ENCODE measurements around the gene CYSRT1. TPM values are rescaled to one million over a fixed set of nuclear protein-coding genes. Genes with fewer than 3 reads are reported as not detected.

Gene CYSRT1
- total RNA-seq, 1 donor from 2014 or later: 0.50 TPM

- Mint-ChIP-seq H3K27me3 (ENCODE audit: low read depth) (no peaks in the 10 kb centered on the region), H3K4me3 (ENCODE audit: low read depth) (no peak overlapping the region), H3K4me1 (ENCODE audit: low read depth) (peaks cover 13% of the 10 kb centered on the region), H3K36me3 (ENCODE audit: low read depth) (peaks cover 13% of the 10 kb centered on the region), H3K27ac (no peak overlapping the region), H3K9me3 (no peaks in the 10 kb centered on the region)
- intact Hi-C loops (cut with micrococcal nuclease): no loop called here
- no peak for DNase-seq (ENCODE audit: low spot score)
These were observed 32.1 kb upstream of the CYSRT1 start for GRCh38 chr9:137192859-137193258.

DNA sequence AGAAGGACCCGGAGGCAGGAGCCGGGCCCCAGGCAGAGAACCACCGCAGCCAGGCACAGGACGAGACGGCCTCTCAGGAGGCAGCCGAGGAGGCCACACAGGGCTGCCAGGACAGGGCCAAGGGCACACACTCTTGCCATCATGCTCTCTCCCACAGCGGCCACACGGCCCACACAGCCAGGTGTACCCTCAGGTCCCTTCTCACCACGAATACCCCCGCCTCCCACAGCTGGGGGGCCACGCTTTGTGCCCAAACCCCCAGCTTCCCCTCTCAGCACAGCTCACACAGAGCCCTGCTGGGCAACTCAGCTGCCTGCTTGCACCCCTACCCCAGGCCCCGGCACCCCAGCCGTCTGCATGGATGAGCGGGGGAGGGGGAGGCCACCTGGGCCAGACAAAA is 31.2 kb upstream of the CYSRT1 start:
- no peak for DNase-seq (ENCODE audit: low spot score)
- Mint-ChIP-seq H3K4me3 (ENCODE audit: low read depth) (no peak overlapping the region), H3K27ac (no peak overlapping the region), H3K27me3 (ENCODE audit: low read depth) (no peaks in the 10 kb centered on the region), H3K9me3 (no peaks in the 10 kb centered on the region), H3K4me1 (ENCODE audit: low read depth) (peaks cover 13% of the 10 kb centered on the region), H3K36me3 (ENCODE audit: low read depth) (peaks cover 13% of the 10 kb centered on the region)
- intact Hi-C loops (cut with micrococcal nuclease): no loop called here

DNA sequence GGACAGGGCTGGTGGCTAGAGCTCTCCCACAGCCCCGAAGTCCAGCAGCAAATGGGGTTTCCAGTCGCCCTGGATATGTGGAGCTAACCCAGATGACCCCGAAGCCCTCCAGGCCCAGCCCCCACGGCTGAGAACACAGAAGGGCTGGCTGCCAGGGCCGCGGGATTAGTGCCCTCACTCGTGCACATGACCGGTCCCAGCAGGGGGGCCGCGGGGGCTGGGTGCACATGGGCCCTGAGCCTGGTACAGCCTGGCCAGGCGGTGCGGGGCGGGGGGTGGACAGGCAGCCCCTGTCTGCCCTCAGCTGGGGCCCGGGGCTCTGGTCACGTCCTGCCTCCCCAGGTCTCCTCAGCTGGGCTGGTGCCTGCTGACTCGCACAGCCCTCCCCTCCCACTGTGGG is 30.6 kb upstream of the CYSRT1 start:
- intact Hi-C loops (cut with micrococcal nuclease): no loop called here
- Mint-ChIP-seq H3K36me3 (ENCODE audit: low read depth) (peaks cover 9% of the 10 kb centered on the region), H3K9me3 (no peaks in the 10 kb centered on the region), H3K27ac (no peak overlapping the region), H3K4me1 (ENCODE audit: low read depth) (peaks cover 8% of the 10 kb centered on the region), H3K27me3 (ENCODE audit: low read depth) (no peaks in the 10 kb centered on the region), H3K4me3 (ENCODE audit: low read depth) (no peak overlapping the region)
- no peak for DNase-seq (ENCODE audit: low spot score)

DNA sequence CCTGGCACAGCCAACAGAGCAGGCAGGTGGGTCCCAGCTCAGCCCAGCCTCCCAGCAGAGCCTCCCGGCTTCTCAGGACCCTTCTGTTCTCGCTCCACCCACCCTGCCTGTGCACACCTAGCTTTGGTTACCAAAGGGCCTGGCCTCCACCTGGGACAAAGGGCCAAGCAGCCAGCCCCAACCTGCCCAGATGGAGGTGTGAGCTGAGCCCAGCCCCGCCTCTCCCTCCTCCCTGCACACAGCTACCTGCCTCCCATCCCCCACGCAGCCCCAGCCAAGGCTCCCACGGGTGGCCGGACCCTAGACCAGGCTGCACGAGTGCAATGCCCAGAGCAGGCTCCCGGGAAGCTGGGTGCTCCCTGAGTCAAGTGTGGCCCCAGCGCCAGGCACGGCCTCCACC is 30.1 kb upstream of the CYSRT1 start:
- intact Hi-C loops (cut with micrococcal nuclease): no loop called here
- Mint-ChIP-seq H3K4me1 (ENCODE audit: low read depth) (peaks cover 10% of the 10 kb centered on the region), H3K9me3 (no peaks in the 10 kb centered on the region), H3K27me3 (ENCODE audit: low read depth) (no peaks in the 10 kb centered on the region), H3K27ac (no peak overlapping the region), H3K36me3 (ENCODE audit: low read depth) (peaks cover 9% of the 10 kb centered on the region), H3K4me3 (ENCODE audit: low read depth) (no peak overlapping the region)
- no peak for DNase-seq (ENCODE audit: low spot score)

- Mint-ChIP-seq H3K27ac (no peak overlapping the region), H3K4me1 (ENCODE audit: low read depth) (peaks cover 7% of the 10 kb centered on the region), H3K36me3 (ENCODE audit: low read depth) (peaks cover 6% of the 10 kb centered on the region), H3K27me3 (ENCODE audit: low read depth) (no peaks in the 10 kb centered on the region), H3K4me3 (ENCODE audit: low read depth) (no peak overlapping the region), H3K9me3 (no peaks in the 10 kb centered on the region)
- no peak for DNase-seq (ENCODE audit: low spot score)
- intact Hi-C loops (cut with micrococcal nuclease): no loop called here
These were observed 29.3 kb upstream of the CYSRT1 start for GRCh38 chr9:137195525-137196220.

DNA sequence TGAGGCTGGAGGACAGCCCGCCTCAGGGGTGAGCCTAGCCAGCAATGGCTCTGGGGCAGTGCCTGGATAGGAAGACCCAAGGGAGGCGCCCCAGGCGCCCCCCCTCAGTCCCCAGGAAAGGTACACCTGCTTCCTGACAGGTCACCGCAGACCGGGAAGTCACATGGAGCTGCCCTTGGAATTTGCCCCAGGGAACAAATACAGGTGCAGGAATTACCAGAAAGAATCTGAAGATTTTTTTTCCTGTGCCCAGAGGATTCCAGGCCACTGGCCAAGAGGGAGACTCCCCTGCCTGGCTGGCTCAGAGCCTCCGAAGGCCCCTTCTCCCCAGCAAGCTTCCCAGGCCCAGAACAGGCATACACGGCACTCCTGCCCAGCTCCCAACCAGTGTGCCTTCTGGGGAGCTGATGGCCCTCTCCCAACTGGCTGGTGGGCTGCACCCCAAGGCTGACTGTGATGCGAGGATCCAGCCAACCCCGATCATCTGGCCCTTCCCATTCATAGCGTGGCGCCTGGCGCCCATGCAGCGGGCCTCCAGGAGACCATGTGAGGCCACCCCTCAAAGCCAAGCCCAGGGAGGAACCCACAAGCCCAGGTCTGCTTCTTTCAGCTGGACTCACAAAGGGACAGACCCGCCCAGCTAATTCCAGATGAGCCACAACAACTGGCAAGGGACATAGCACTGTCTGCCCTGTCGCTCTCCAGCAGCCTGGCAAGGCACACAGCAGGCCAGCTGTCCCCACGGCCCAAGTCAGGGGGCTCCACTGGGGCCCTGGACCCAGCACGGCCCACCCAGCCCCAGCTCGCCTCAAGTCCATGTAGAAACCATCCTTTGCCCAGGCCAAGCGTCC is 26.7 kb upstream of the CYSRT1 start:
- H3K27me3 Mint-ChIP-seq (ENCODE audit: low read depth): no peaks in the 10 kb centered on the region
- peaks cover 11% of the 10 kb centered on the region for H3K4me1 Mint-ChIP-seq (ENCODE audit: low read depth)

DNA sequence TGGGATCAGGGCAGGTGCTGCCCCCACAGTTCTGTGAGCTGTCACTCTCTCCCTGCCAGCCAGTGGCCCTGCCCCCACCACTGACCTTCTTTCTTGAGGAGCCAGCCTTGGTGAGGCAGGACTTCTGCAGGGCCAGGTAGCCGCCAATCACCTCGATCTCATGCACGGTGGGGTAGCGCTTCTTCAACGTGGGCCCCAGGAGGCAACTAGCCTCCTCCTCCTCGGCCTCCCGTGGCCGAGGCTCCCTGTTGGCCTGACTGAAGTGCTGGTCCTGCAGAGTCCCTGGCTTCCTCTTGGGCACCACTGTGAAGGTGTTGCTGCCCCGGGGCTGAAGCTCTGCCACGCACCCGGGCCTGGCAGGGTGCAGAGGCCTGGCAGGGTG is 26.1 kb upstream of the CYSRT1 start:
- Mint-ChIP-seq H3K36me3 (ENCODE audit: low read depth) (peaks cover 5% of the 10 kb centered on the region), H3K9me3 (no peaks in the 10 kb centered on the region), H3K27ac (no peak overlapping the region), H3K4me3 (ENCODE audit: low read depth) (no peak overlapping the region), H3K27me3 (ENCODE audit: low read depth) (no peaks in the 10 kb centered on the region), H3K4me1 (ENCODE audit: low read depth) (peaks cover 12% of the 10 kb centered on the region)
- intact Hi-C loops (cut with micrococcal nuclease): no loop called here
- no peak for DNase-seq (ENCODE audit: low spot score)

More for the DNA sequence above, 26.7 kb upstream of the CYSRT1 start:
- H3K36me3 Mint-ChIP-seq (ENCODE audit: low read depth): peaks cover 5% of the 10 kb centered on the region
- H3K27ac Mint-ChIP-seq: no peak overlapping the region
- no peak overlapping the region for H3K4me3 Mint-ChIP-seq (ENCODE audit: low read depth)
- intact Hi-C loops (cut with micrococcal nuclease): no loop called here
- DNase-seq (ENCODE audit: low spot score): no peak
- H3K9me3 Mint-ChIP-seq: no peaks in the 10 kb centered on the region

GRCh38 chr9:137199411-137200121 is 25.4 kb upstream of the CYSRT1 start:
- H3K27ac Mint-ChIP-seq: peak overlapping the region; percentile 38
- no peak for DNase-seq (ENCODE audit: low spot score)
- intact Hi-C loops (cut with micrococcal nuclease): loop anchor here (1.0 to 5.0 kb wide), 3 partner anchors 11 to 72 kb away; partner anchors contain the start of genes ANAPC2 and SSNA1
- peaks cover 9% of the 10 kb centered on the region for H3K36me3 Mint-ChIP-seq (ENCODE audit: low read depth)
- H3K4me1 Mint-ChIP-seq (ENCODE audit: low read depth): peaks cover 19% of the 10 kb centered on the region
- peak overlapping the region; percentile 83 for H3K4me3 Mint-ChIP-seq (ENCODE audit: low read depth)
- no peaks in the 10 kb centered on the region for H3K27me3 Mint-ChIP-seq (ENCODE audit: low read depth)
- H3K9me3 Mint-ChIP-seq: no peaks in the 10 kb centered on the region

DNA sequence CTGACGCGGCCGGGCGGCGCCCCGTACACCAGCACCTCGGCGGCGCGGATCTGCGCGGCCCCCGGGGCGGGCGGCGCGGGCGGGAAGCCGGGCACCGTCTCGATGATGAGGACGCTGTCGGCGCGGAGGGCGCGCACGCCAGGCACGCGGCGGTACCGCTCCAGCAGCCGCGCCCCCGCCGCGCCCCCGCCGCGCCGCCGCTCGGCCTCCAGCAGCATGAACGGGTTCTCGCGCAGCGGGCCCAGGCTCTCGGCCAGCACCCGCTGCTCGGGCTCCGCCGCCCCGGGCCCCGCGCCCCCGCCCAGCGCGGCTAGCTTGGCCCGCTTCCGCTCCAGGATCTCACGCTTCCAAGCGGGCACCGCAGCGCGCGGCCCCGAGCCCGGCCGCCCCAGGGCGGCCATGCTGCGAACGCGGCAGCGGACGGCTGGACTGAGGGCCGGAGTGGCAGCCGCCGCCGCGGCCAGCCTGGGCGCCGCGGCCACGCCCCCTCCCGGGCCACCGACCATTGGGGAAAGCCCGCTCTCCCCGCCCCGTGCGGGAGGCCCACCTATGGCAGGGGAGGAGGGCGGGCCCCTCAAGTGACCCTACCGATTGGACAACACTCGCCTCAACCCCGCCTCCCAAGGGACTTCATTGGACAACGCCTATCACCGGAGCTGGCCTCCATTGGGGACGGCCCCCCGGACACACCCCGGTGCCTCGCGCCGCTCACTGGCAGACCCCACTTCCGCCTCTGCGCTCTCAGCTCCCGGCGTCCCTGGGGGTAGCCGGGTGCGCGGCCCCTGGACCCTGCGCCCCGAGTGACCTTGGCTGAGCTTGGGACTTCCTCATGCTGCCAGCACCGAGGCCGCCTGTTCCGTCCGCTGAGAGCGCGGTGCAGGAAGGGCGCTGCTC is 24.4 kb upstream of the CYSRT1 start, which contains the start of gene TPRN:
TSS of gene TPRN (minus strand) at position 431 of the 894 bp plus-strand sequence. CDS start at position 401, 30 bp downstream.
- H3K36me3 Mint-ChIP-seq (ENCODE audit: low read depth): peaks cover 9% of the 10 kb centered on the region
- DNase-seq (ENCODE audit: low spot score): peak; percentile 99
- H3K4me3 Mint-ChIP-seq (ENCODE audit: low read depth): peak within 1 kb of the TSS; percentile 83
- no peaks in the 10 kb centered on the region for H3K9me3 Mint-ChIP-seq
- intact Hi-C loops (cut with micrococcal nuclease): loop anchor here (1.0 to 5.0 kb wide), 3 partner anchors 12 to 73 kb away; partner anchors contain the start of genes ANAPC2 and SSNA1
- H3K27me3 Mint-ChIP-seq (ENCODE audit: low read depth): no peaks in the 10 kb centered on the region
- H3K27ac Mint-ChIP-seq: peak within 1 kb of the TSS; percentile 69
- peaks cover 20% of the 10 kb centered on the region for H3K4me1 Mint-ChIP-seq (ENCODE audit: low read depth)

DNA sequence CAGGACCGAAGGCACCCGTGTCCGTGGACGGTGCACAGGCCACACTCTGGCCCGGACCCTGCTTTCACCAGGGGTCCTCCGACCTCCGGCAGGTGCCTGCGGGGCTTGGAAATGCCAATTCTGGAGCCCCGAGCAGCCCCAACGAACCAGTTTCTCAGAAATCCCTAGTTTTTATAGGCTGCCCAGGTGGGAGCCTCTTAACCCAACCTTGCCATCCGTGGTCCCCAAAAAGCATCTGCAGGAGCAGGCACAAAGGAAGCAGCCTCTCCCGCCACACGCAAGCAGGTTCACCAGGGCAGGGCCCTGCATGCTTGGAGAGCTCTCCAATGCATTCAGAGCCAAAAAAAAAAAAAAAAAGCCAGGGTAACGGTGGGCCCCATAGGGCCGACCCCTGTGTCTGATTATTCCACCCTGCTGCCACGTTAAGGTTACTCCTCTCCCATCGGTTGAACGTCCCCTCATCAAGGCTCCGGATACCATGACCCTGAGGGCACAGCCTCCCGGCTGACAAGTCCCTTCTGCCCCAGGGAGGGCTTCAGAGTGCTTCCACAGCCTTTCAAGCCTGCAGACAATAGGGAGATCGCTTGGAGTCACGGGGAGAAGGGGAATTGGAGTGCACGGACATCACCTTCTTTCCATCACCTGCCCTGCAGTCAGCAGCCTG is 23.6 kb upstream of the CYSRT1 start:
- Mint-ChIP-seq H3K36me3 (ENCODE audit: low read depth) (peaks cover 9% of the 10 kb centered on the region), H3K27me3 (ENCODE audit: low read depth) (no peaks in the 10 kb centered on the region), H3K4me1 (ENCODE audit: low read depth) (peaks cover 21% of the 10 kb centered on the region), H3K4me3 (ENCODE audit: low read depth) (peak overlapping the region; percentile 82), H3K9me3 (no peaks in the 10 kb centered on the region), H3K27ac (peak overlapping the region; percentile 69)
- intact Hi-C loops (cut with micrococcal nuclease): loop anchor here (5.0 kb wide), 1 partner anchor 74 kb away; no protein-coding TSS in a partner anchor
- DNase-seq (ENCODE audit: low spot score): no peak

DNA sequence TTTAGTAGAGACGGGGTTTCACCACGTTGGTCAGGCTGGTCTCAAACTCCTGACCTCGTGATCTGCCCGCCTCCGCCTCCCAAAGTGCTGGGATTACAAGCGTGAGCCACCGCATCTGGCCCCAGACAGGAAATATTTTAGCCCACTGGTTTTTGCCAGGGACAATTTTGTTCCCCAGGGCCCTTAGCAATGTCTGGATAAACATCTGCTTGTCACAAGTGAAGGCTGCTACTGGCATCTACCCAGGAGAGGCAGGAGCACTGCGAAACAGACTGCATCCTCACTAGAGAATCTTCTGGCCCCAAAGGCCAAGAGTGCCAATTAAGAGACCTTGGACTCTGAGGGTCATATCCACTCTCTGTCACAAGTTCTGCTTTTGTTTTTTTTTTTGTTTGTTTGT is 22.0 kb upstream of the CYSRT1 start:
- intact Hi-C loops (cut with micrococcal nuclease): loop anchor here (5.0 kb wide), 1 partner anchor 76 kb away; no protein-coding TSS in a partner anchor
- peaks cover 34% of the 10 kb centered on the region for H3K4me1 Mint-ChIP-seq (ENCODE audit: low read depth)

More for the DNA sequence above, 22.0 kb upstream of the CYSRT1 start:
- Mint-ChIP-seq H3K4me3 (ENCODE audit: low read depth) (peak overlapping the region; percentile 8), H3K27ac (no peak overlapping the region), H3K36me3 (ENCODE audit: low read depth) (peaks cover 22% of the 10 kb centered on the region), H3K9me3 (no peaks in the 10 kb centered on the region), H3K27me3 (ENCODE audit: low read depth) (no peaks in the 10 kb centered on the region)
- DNase-seq (ENCODE audit: low spot score): no peak
